Lower leg skin (tissue), 3 donors: ENCODE results near the gene VWCE.

ENCODE experiments used
- POLR2A ChIP-seq, 2 donors: fragments of 450-650 bp; IDR thresholded peaks; one replicate each; pipeline ENCODE4 v1.6.1; 2016 to 2017; ENCODE audit warnings: antibody characterized with exemption in 2 of 2, mild to moderate bottlenecking in 1 of 2, moderate library complexity in 1 of 2
- TF ChIP-seq, protein P1 (sequence below), 3 donors: fragments of 450-650 bp; IDR thresholded peaks; one replicate each; pipeline ENCODE4 v1.5.1; 2016; ENCODE audit warnings: antibody characterized with exemption in 3 of 3, mild to moderate bottlenecking in 3 of 3, moderate library complexity in 2 of 3

DNA sequence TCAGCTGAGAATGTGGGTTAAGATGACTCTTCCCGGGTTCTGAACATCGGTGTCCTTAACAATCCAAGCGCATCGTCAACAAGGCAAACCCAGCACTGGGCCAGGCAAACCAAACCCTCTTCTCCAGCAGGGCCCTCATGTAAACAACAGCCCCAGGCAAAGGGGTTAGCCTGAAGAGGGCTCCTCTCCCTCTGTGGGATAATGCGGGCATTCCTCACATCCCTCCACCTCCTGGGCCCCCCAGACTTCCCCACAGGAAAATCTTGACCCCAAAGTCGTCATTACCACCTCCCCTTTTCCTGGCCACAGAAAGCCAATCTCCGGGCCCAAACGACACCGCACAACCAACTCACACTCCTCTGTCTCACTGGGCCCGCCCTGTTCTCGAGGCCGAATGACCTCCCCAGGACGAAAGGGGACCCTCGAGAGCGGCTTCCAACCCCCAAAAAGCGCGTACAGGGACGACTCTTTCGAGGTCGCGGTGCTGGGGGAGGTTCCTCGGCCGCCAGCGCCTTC is 37.2 kb upstream of the VWCE start:
- TF ChIP-seq, protein P1, sequence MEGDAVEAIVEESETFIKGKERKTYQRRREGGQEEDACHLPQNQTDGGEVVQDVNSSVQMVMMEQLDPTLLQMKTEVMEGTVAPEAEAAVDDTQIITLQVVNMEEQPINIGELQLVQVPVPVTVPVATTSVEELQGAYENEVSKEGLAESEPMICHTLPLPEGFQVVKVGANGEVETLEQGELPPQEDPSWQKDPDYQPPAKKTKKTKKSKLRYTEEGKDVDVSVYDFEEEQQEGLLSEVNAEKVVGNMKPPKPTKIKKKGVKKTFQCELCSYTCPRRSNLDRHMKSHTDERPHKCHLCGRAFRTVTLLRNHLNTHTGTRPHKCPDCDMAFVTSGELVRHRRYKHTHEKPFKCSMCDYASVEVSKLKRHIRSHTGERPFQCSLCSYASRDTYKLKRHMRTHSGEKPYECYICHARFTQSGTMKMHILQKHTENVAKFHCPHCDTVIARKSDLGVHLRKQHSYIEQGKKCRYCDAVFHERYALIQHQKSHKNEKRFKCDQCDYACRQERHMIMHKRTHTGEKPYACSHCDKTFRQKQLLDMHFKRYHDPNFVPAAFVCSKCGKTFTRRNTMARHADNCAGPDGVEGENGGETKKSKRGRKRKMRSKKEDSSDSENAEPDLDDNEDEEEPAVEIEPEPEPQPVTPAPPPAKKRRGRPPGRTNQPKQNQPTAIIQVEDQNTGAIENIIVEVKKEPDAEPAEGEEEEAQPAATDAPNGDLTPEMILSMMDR (IDR thresholded peaks at IDR 0.05) = no peak
- TF ChIP-seq POLR2A (IDR thresholded peaks at IDR 0.05) = no peak
